ENCODE results near the gene SLC2A1. TPM values are rescaled to one million over a fixed set of nuclear protein-coding genes. Genes with fewer than 3 reads are reported as not detected.

The SLC2A1 gene
- total and polyA plus RNA-seq, 9 of the 15 experiments (the other 6 are each of a cell fraction or from before 2014, with no cell fraction given): 12.6 to 153 (median 48.0) TPM

GRCh38 chr1:42941640-42942330 lies 16.9 kb downstream of the SLC2A1 start (continued):
- peak; percentile 46 for TF ChIP-seq NKRF (IDR thresholded peaks at IDR 0.05; ENCODE audit: borderline replicate concordance)
- peak; percentile 29; the same call in 1 of the 2 replicates for TF ChIP-seq NBN (IDR thresholded peaks at IDR 0.05; ENCODE audit: low read depth)
- peak; percentile 20; the same call in 1 of the 2 replicates for TF ChIP-seq POLR2AphosphoS5 (IDR thresholded peaks at IDR 0.05; ENCODE audit: control insufficient read depth, insufficient read depth, low read depth, low read length)
- no peak for TF ChIP-seq STAG1 (CRISPR knock-in tag; IDR thresholded peaks at IDR 0.05; ENCODE audit: borderline replicate concordance)
- peak; percentile 85 for TF ChIP-seq SAP30 (IDR thresholded peaks at IDR 0.05; ENCODE audit: borderline replicate concordance, insufficient read depth, low read depth, low read length, poor library complexity, severe bottlenecking)
- TF ChIP-seq NR2C1 (IDR thresholded peaks at IDR 0.05): no peak
- peak; percentile 38; the same call in 1 of the 2 replicates for TF ChIP-seq NR2C1 (tag; IDR thresholded peaks at IDR 0.05)
- TF ChIP-seq KLF13 (tag; IDR thresholded peaks at IDR 0.05; ENCODE audit: borderline replicate concordance, low read depth): 0 out of 2 replicates have a peak, but pooled peaks have one; percentile 9
- peak; percentile 86 for TF ChIP-seq ATF3 (IDR thresholded peaks at IDR 0.05)
- TF ChIP-seq ATF3 (CRISPR knock-in tag; conservative IDR thresholded peaks at IDR 0.05): peak; percentile 79
- TF ChIP-seq THRAP3 (IDR thresholded peaks at IDR 0.05; ENCODE audit: borderline replicate concordance): peak; percentile 46; the same call in 1 of the 2 replicates
- TF ChIP-seq ATF7 (IDR thresholded peaks at IDR 0.05): peak; percentile 51; the same call in 1 of the 2 replicates
- peak; percentile 60 for TF ChIP-seq NFIC (IDR thresholded peaks at IDR 0.05)
- peak; percentile 91 for TF ChIP-seq MAFF (IDR thresholded peaks at IDR 0.05; ENCODE audit: low read length)
- peak; percentile 78; the same call in 1 of the 2 replicates for TF ChIP-seq ARID4B (CRISPR knock-in tag; IDR thresholded peaks at IDR 0.05)
- TF ChIP-seq PKNOX1 (IDR thresholded peaks at IDR 0.05): peak; percentile 30; the same call in 1 of the 2 replicates
- peak; percentile 50; the same call in 1 of the 2 replicates for TF ChIP-seq ZBTB17 (CRISPR knock-in tag; IDR thresholded peaks at IDR 0.05)
- no peak for TF ChIP-seq TEAD2 (tag; IDR thresholded peaks at IDR 0.05)
- peak; percentile 88 for TF ChIP-seq CTBP1 (IDR thresholded peaks at IDR 0.05; ENCODE audit: borderline replicate concordance)
- TF ChIP-seq HDGF (IDR thresholded peaks at IDR 0.05): peak; percentile 59; the same call in 1 of the 2 replicates
